PC-9 (cell line): ENCODE data around the gene PRTG. TPM values are rescaled to one million over a fixed set of nuclear protein-coding genes. Genes with fewer than 3 reads are reported as not detected.

ENCODE experiments used
- BruUV-seq: library from RNA; stranded (reverse); fragments of 400-500 nt; replicated peaks from 2 replicates; lab custom pipeline; 2021; lab: Mats Ljungman, UMichigan
- CTCF ChIA-PET: fragments of 300-600 bp; sonication (Branson Sonifier 250); formaldehyde crosslinking; loops from one replicate; lab custom pipeline; 2022; ENCODE audit warnings: antibody characterized with exemption; lab: Charles Lee
- POLR2A ChIA-PET: fragments of 300-600 bp; sonication (Branson Sonifier 250); formaldehyde crosslinking; loops from one replicate; lab custom pipeline; 2022; ENCODE audit warnings: antibody characterized with exemption; ENCODE audit not compliant: unreplicated experiment; lab: Charles Lee
- DNase-seq, 2 experiments: peaks; one replicate each; pipeline versions ENCODE4 v3.0.0 to v3.0.0-alpha.2; 2015 to 2022; ENCODE audit warnings: mixed read lengths in 1 of 2
- H2AFZ ChIP-seq: fragments of 200-600 bp; sonication (generic); 2 replicates; pipeline ENCODE4 v1.8.1; 2017; ENCODE audit warnings: antibody characterized with exemption
- H3F3A ChIP-seq: fragments of 200-600 bp; sonication (generic); 2 replicates; pipeline ENCODE4 v1.8.1; 2017; ENCODE audit warnings: antibody characterized with exemption, mild to moderate bottlenecking, low read depth; ENCODE audit not compliant: insufficient read depth
- H3K27ac ChIP-seq: fragments of 200-600 bp; sonication (generic); 2 replicates; pipeline ENCODE4 v1.6.1; 2016; ENCODE audit warnings: mixed run types
- H3K27me3 ChIP-seq: fragments of 200-600 bp; sonication (generic); 2 replicates; pipeline ENCODE4 v1.6.1; 2016; ENCODE audit warnings: low read depth, mixed run types; ENCODE audit not compliant: insufficient read depth
- H3K36me3 ChIP-seq: fragments of 200-600 bp; sonication (generic); 2 replicates; pipeline ENCODE4 v1.6.1; 2016; ENCODE audit warnings: low read depth, mixed run types
- H3K4me1 ChIP-seq: fragments of 200-600 bp; sonication (generic); replicated peaks from 2 replicates; pipeline ENCODE4 v1.6.1; 2016; ENCODE audit warnings: mixed run types; ENCODE audit not compliant: insufficient read depth
- H3K4me2 ChIP-seq: fragments of 200-600 bp; sonication (generic); 2 replicates; pipeline ENCODE4 v1.6.1; 2017; ENCODE audit warnings: mixed run types
- H3K4me3 ChIP-seq: fragments of 200-600 bp; sonication (generic); 2 replicates; pipeline ENCODE4 v1.6.1; 2016; ENCODE audit warnings: mixed run types
- H3K79me2 ChIP-seq: fragments of 200-600 bp; sonication (generic); 2 replicates; pipeline ENCODE4 v1.6.1; 2017; ENCODE audit warnings: low read depth, mixed run types
- H3K9me2 ChIP-seq: fragments of 200-600 bp; sonication (generic); 2 replicates; pipeline ENCODE4 v1.8.1; 2017; ENCODE audit warnings: mild to moderate bottlenecking; ENCODE audit not compliant: insufficient read depth
- H3K9me3 ChIP-seq: fragments of 200-600 bp; sonication (generic); 2 replicates; pipeline ENCODE4 v1.8.1; 2016; ENCODE audit warnings: low read depth; ENCODE audit not compliant: insufficient read depth
- H4K20me1 ChIP-seq: fragments of 200-600 bp; sonication (generic); 2 replicates; pipeline ENCODE4 v1.8.1; 2017; ENCODE audit not compliant: insufficient read depth
- EZH2 ChIP-seq: fragments of 200-600 bp; sonication (generic); IDR thresholded peaks from 2 replicates; pipeline ENCODE4 v1.8.0; 2017; ENCODE audit warnings: antibody characterized with exemption, low read depth
- intact Hi-C: fragments of 100-400 bp; cut with micrococcal nuclease; formaldehyde crosslinking; loops from one replicate; pipeline ENCODE4 v1.10.0; 2022; ENCODE audit not compliant: unreplicated experiment
- total RNA-seq: library from RNA; stranded (reverse); gene quantifications from 2 replicates; pipeline ENCODE4 v1.2.3, GENCODE V29; 2021
- TF ChIP-seq, protein P1 (sequence below): fragments of 200-600 bp; sonication (generic); conservative IDR thresholded peaks from 2 replicates; pipeline ENCODE4 v1.6.1; 2017; ENCODE audit warnings: mixed run types, antibody characterized with exemption, mild to moderate bottlenecking, moderate library complexity

Gene PRTG
- total RNA-seq, 1 experiment from 2014 or later, result 11.4 TPM

- H3F3A ChIP-seq, result no peaks in the 10 kb centered on the region
- H3K36me3 ChIP-seq, result no peaks in the 10 kb centered on the region
- ChIA-PET POLR2A (no interaction called here), CTCF (no interaction called here)
- H4K20me1 ChIP-seq, result no peaks in the 10 kb centered on the region
- no TSS peak for BruUV-seq
- no peaks in the 10 kb centered on the region for H3K9me2 ChIP-seq
- no peak overlapping the region for H3K4me3 ChIP-seq
- no peaks in the 10 kb centered on the region for H3K27me3 ChIP-seq
- no peak overlapping the region for H3K27ac ChIP-seq
- H3K4me1 ChIP-seq, result no peaks in the 10 kb centered on the region
- no peaks in the 10 kb centered on the region for H3K9me3 ChIP-seq
- no peak overlapping the region for H3K4me2 ChIP-seq
- intact Hi-C loops, result no loop called here
- TF ChIP-seq, protein P1, sequence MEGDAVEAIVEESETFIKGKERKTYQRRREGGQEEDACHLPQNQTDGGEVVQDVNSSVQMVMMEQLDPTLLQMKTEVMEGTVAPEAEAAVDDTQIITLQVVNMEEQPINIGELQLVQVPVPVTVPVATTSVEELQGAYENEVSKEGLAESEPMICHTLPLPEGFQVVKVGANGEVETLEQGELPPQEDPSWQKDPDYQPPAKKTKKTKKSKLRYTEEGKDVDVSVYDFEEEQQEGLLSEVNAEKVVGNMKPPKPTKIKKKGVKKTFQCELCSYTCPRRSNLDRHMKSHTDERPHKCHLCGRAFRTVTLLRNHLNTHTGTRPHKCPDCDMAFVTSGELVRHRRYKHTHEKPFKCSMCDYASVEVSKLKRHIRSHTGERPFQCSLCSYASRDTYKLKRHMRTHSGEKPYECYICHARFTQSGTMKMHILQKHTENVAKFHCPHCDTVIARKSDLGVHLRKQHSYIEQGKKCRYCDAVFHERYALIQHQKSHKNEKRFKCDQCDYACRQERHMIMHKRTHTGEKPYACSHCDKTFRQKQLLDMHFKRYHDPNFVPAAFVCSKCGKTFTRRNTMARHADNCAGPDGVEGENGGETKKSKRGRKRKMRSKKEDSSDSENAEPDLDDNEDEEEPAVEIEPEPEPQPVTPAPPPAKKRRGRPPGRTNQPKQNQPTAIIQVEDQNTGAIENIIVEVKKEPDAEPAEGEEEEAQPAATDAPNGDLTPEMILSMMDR, result no peak
- DNase-seq, result no peak
- no peak overlapping the region for H2AFZ ChIP-seq
- no peaks in the 10 kb centered on the region for H3K79me2 ChIP-seq
Observed at GRCh38 chr15:55574096-55574495, 168.9 kb downstream of the PRTG start.

DNA sequence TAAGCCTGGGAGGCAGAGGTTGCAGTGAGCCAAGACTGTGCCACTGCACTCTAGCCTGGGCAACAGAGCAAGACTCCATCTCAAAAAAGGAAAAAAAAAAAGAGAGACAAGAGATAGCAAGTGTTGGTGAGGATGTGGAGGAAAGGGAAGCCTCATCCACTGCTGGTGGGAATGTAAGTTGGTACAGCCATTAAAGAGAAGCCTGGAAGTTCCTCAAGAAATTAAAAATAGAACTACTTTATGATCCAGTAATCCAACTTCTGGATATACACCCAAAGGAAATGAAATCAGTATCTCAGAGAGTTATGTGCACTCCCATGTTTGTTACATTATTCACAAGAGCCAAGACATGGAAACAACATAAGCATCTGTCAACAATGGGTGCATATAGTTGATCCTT lies 169.7 kb downstream of the PRTG start:
- no peak for DNase-seq
- no peaks in the 10 kb centered on the region for H3K36me3 ChIP-seq
- H3F3A ChIP-seq, result no peaks in the 10 kb centered on the region
- H3K4me2 ChIP-seq, result no peak overlapping the region
- no peaks in the 10 kb centered on the region for H3K9me3 ChIP-seq
- H3K9me2 ChIP-seq, result no peaks in the 10 kb centered on the region
- ChIA-PET POLR2A (no interaction called here), CTCF (no interaction called here)
- no TSS peak for BruUV-seq
- H3K27me3 ChIP-seq, result no peaks in the 10 kb centered on the region
- H3K4me3 ChIP-seq, result no peak overlapping the region
- H3K27ac ChIP-seq, result no peak overlapping the region
- no peaks in the 10 kb centered on the region for H3K4me1 ChIP-seq
- H2AFZ ChIP-seq, result no peak overlapping the region
- intact Hi-C loops, result no loop called here
- H4K20me1 ChIP-seq, result no peaks in the 10 kb centered on the region
- H3K79me2 ChIP-seq, result no peaks in the 10 kb centered on the region
- TF ChIP-seq, protein P1, result no peak
- TF ChIP-seq EZH2, result no peak

- Histone ChIP-seq H3K27ac (no peak overlapping the region), H3F3A (no peaks in the 10 kb centered on the region), H3K27me3 (no peaks in the 10 kb centered on the region), H3K9me2 (no peaks in the 10 kb centered on the region), H3K4me3 (no peak overlapping the region), H2AFZ (no peak overlapping the region), H3K79me2 (no peaks in the 10 kb centered on the region), H3K4me1 (no peaks in the 10 kb centered on the region), H4K20me1 (no peaks in the 10 kb centered on the region), H3K4me2 (no peak overlapping the region), H3K36me3 (no peaks in the 10 kb centered on the region), H3K9me3 (no peaks in the 10 kb centered on the region)
- ChIA-PET POLR2A (no interaction called here), CTCF (no interaction called here)
- intact Hi-C loops, result no loop called here
- no peak for TF ChIP-seq EZH2
- TF ChIP-seq, protein P1, result 0 out of 2 replicates have a peak, but pooled peaks have one; percentile 22
- DNase-seq, result no peak
- BruUV-seq, result no TSS peak
Observed at GRCh38 chr15:55564347-55565145, 178.4 kb downstream of the PRTG start.
